ENCODE measurements around the gene RBMS1. TPM values are rescaled to one million over a fixed set of nuclear protein-coding genes. Genes with fewer than 3 reads are reported as not detected.

Gene RBMS1
- total and polyA plus RNA-seq, 2 of the 4 experiments (the other 2 are of a cell fraction), result 43.5 to 64.9 TPM

- TF ChIP-seq CTCF (conservative IDR thresholded peaks at IDR 0.05; ENCODE audit: low read depth, low read length) (no peak), CEBPB (IDR thresholded peaks at IDR 0.05; ENCODE audit: low read depth, low read length) (no peak)
Measured at GRCh38 chr2:160252900-160253299, 240.7 kb downstream of the RBMS1 start (continued).

GRCh38 chr2:160252278-160252887 is 241.2 kb downstream of the RBMS1 start:
- H3K14ac ChIP-seq (replicated peaks; ENCODE audit: low read depth, low read length), result no peak overlapping the region
- H4K91ac ChIP-seq (ENCODE audit: insufficient read depth, low read depth, low read length), result no peak overlapping the region
- no peak overlapping the region for H2BK120ac ChIP-seq (ENCODE audit: low read depth, low read length)
- H4K8ac ChIP-seq (ENCODE audit: low read depth in 2 of 2, low read length in 2 of 2), result no peak overlapping the region
- no peak overlapping the region for H2AK5ac ChIP-seq (ENCODE audit: low read depth, low read length)
- intact Hi-C loops (cut with micrococcal nuclease), result loop anchor here (2.0 to 5.0 kb wide), 2 partner anchors 140 to 742 kb away; no protein-coding TSS in a partner anchor
- no peak overlapping the region for H2BK5ac ChIP-seq (ENCODE audit: low read depth, low read length, poor library complexity, severe bottlenecking)
- H3K4me3 ChIP-seq (ENCODE audit: insufficient read depth, low read depth, low read length), result no peak overlapping the region
- H3K4ac ChIP-seq (ENCODE audit: low read depth, low read length), result no peak overlapping the region
- TF ChIP-seq MXI1 (IDR thresholded peaks at IDR 0.05; ENCODE audit: borderline replicate concordance, low read depth, low read length) (no peak), USF2 (IDR thresholded peaks at IDR 0.05; ENCODE audit: low read depth, low read length) (no peak), CTCF (conservative IDR thresholded peaks at IDR 0.05; ENCODE audit: low read depth, low read length) (peak; percentile 69), SMC3 (IDR thresholded peaks at IDR 0.05; ENCODE audit: low read depth, low read length) (peak; percentile 77), RAD21 (IDR thresholded peaks at IDR 0.05; ENCODE audit: low read length) (peak; percentile 66)
- dilution Hi-C loops (cut with HindIII; ENCODE audit: low sequenced_read_pairs, unreplicated experiment), result no loop called here
- H2AK9ac ChIP-seq (replicated peaks; ENCODE audit: low read depth, low read length, poor library complexity), result no peak overlapping the region
- no peaks in the 10 kb centered on the region for H3K79me1 ChIP-seq (ENCODE audit: low read depth in 1 of 2, low read length in 2 of 2)
- ATAC-seq (ENCODE audit: low read depth) (peak; percentile 76), DNase-seq (peak; percentile 44)
- peaks cover 6% of the 10 kb centered on the region for H3K4me1 ChIP-seq (ENCODE audit: control insufficient read depth, insufficient read depth, low read length)
- H2BK15ac ChIP-seq (ENCODE audit: low read depth, low read length), result no peak overlapping the region
- no TSS peak for BruUV-seq (replicated peaks)
- no peak overlapping the region for H3K18ac ChIP-seq (ENCODE audit: low read depth, low read length)
- no peak overlapping the region for H3K27ac ChIP-seq (ENCODE audit: insufficient read depth, low read length)
- no peaks in the 10 kb centered on the region for H3K36me3 ChIP-seq (ENCODE audit: control insufficient read depth, insufficient read depth, low read length)
- in situ Hi-C loops (cut with MboI; ENCODE audit: low sequenced_read_pairs), result loop anchor here (5.0 kb wide), 1 partner anchor 140 kb away; no protein-coding TSS in a partner anchor
- no peaks in the 10 kb centered on the region; the same call in 1 of the 2 replicates for H3K9me1 ChIP-seq (ENCODE audit: insufficient read depth, low read length)
- no peak overlapping the region for H3K23ac ChIP-seq (ENCODE audit: low read depth, low read length)
- ChIA-PET CTCF (interaction anchor here (0.7 to 1.6 kb wide), 8 partner anchors 9 to 752 kb away, joined by 3 to 6 read pairs (median 4); no protein-coding TSS in a partner anchor), POLR2A (ENCODE audit: unreplicated experiment) (no interaction called here)
- H2BK20ac ChIP-seq (ENCODE audit: low read depth, low read length), result no peak overlapping the region
- H4K20me1 ChIP-seq (ENCODE audit: insufficient read depth, low read length), result no peaks in the 10 kb centered on the region
- no peak overlapping the region for H3K9ac ChIP-seq (ENCODE audit: low read depth, low read length)
- WGBS, 2 experiments (ENCODE audit: extremely low coverage in 2 of 2, insufficient read length in 1 of 2), result no CpG with 5 or more reads among the region's 1 CpG
- no peak overlapping the region for H3K4me2 ChIP-seq (ENCODE audit: low read depth, low read length)
- H3K27me3 ChIP-seq (ENCODE audit: control insufficient read depth, insufficient read depth, low read length), result no peaks in the 10 kb centered on the region
- H3K9me3 ChIP-seq (ENCODE audit: control insufficient read depth, insufficient read depth, low read length), result no peaks in the 10 kb centered on the region
- H2AFZ ChIP-seq (replicated peaks; ENCODE audit: low read length, poor library complexity), result no peak overlapping the region
- H4K5ac ChIP-seq (ENCODE audit: low read depth, low read length), result no peak overlapping the region
- H3K56ac ChIP-seq (ENCODE audit: extremely low read depth, insufficient read depth, low read length), result no peak overlapping the region

Data from IMR-90 (cell line).